Brain microvascular endothelial cell (primary cell): ENCODE measurements around the gene AKAP13.
A peak's percentile ranks its signal among the peaks of the same experiment; 100 is the strongest.

Experiments
- DNase-seq: peaks from one replicate; pipeline ENCODE4 v3.0.0-alpha.2; 2020
- H3K27ac ChIP-seq: fragments of 250-450 bp; sonication (Bioruptor Pico); 2 replicates; pipeline ENCODE4 v1.5.1; 2020; ENCODE audit warnings: mild to moderate bottlenecking, moderate library complexity
- H3K27me3 ChIP-seq: fragments of 250-450 bp; sonication (Bioruptor Pico); replicated peaks from 2 replicates; pipeline ENCODE4 v1.5.1; 2020; ENCODE audit warnings: mild to moderate bottlenecking
- H3K36me3 ChIP-seq: fragments of 250-450 bp; sonication (Bioruptor Pico); replicated peaks from 2 replicates; pipeline ENCODE4 v1.5.1; 2020; ENCODE audit warnings: mild to moderate bottlenecking
- H3K4me3 ChIP-seq: 2 replicates; pipeline ENCODE4 v1.5.1; 2011; ENCODE audit warnings: low read depth, mild to moderate bottlenecking, control low read depth, low read length, moderate library complexity
- in situ Hi-C: cut with HindIII; loops from 2 replicates; pipeline ENCODE4 v1.10.0; 2017; ENCODE audit warnings: low sequenced_read_pairs, low pct_ligation_motif_present
- TF ChIP-seq, protein P1 (sequence below): IDR thresholded peaks from 2 replicates; pipeline ENCODE4 v1.5.1; 2011; ENCODE audit warnings: low read depth, mild to moderate bottlenecking, moderate library complexity, low read length, control low read depth, inconsistent platforms; ENCODE audit errors: missing control alignments

AKAP13 gene

GRCh38 chr15:85700767-85701166 is 320.4 kb downstream of the AKAP13 start:
- Histone ChIP-seq H3K27me3 (no peaks in the 10 kb centered on the region), H3K27ac (no peak overlapping the region), H3K36me3 (no peaks in the 10 kb centered on the region), H3K4me3 (no peak overlapping the region)
- no peak for DNase-seq
- TF ChIP-seq, protein P1, sequence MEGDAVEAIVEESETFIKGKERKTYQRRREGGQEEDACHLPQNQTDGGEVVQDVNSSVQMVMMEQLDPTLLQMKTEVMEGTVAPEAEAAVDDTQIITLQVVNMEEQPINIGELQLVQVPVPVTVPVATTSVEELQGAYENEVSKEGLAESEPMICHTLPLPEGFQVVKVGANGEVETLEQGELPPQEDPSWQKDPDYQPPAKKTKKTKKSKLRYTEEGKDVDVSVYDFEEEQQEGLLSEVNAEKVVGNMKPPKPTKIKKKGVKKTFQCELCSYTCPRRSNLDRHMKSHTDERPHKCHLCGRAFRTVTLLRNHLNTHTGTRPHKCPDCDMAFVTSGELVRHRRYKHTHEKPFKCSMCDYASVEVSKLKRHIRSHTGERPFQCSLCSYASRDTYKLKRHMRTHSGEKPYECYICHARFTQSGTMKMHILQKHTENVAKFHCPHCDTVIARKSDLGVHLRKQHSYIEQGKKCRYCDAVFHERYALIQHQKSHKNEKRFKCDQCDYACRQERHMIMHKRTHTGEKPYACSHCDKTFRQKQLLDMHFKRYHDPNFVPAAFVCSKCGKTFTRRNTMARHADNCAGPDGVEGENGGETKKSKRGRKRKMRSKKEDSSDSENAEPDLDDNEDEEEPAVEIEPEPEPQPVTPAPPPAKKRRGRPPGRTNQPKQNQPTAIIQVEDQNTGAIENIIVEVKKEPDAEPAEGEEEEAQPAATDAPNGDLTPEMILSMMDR: no peak
- in situ Hi-C loops: no loop called here

GRCh38 chr15:85702321-85703101 is 322.1 kb downstream of the AKAP13 start:
- no peak overlapping the region for H3K4me3 ChIP-seq
- no peaks in the 10 kb centered on the region for H3K36me3 ChIP-seq
- TF ChIP-seq, protein P1: no peak
- H3K27ac ChIP-seq: peak overlapping the region; percentile 74
- in situ Hi-C loops: no loop called here
- no peaks in the 10 kb centered on the region for H3K27me3 ChIP-seq
- peak; percentile 68 for DNase-seq

DNA sequence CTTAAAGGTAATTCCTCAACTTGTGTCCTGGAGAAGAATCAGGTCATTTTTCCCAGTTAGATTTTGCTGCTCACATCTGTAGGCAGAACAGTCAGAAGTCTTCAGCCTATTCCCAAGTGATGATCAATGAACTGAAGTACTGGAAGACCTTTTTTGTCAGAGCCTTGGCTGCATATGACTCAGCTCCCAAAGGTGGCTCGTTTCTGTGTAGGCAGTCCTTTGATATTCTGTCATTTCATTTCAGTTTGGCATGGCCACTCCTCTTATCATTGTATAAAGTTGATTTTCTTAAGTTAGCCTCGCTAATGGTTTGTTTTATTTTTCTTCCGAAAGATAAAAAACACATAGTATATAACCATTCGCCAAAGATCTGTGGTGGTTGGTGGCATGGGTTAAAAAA is 323.7 kb downstream of the AKAP13 start:
- H3K36me3 ChIP-seq: peaks cover 6% of the 10 kb centered on the region
- no peaks in the 10 kb centered on the region for H3K27me3 ChIP-seq
- H3K27ac ChIP-seq: no peak overlapping the region
- TF ChIP-seq, protein P1: no peak
- no peak overlapping the region for H3K4me3 ChIP-seq
- in situ Hi-C loops: no loop called here
- DNase-seq: no peak

DNA sequence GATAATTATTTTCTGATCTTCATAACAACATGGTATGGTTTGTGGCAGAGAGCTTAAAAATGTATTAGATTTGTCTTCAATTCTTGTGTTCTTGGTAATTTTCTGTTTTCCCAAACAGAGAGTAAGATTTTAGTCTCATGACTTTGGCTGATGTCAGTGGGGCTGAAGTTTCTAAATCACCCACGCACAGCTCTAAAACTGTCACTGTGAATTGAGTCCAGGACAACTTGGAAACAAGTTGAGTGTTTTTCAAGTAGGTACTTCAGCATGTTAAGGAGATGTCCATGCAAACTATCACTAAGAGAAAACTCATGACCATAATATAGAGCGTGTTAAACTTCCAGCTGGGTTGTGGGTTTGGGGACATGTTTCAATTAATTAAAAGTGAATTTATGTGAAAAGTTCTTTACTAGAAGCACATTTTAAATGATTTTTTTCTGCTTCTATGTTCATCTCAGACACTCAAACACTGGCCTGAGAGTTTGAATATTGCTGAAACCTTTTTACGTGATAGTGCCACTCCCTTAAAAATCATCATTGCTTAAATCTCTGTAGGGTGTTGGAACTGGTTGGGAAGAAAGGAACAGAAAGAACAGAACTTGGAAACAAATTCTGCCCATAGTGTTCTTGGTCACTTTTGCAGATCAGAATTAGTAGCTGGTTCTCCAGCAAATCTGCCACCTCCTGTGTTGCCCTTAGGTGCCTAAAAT is 324.5 kb downstream of the AKAP13 start:
- Histone ChIP-seq H3K36me3 (peaks cover 6% of the 10 kb centered on the region), H3K27ac (no peak overlapping the region)
- DNase-seq: no peak

DNA sequence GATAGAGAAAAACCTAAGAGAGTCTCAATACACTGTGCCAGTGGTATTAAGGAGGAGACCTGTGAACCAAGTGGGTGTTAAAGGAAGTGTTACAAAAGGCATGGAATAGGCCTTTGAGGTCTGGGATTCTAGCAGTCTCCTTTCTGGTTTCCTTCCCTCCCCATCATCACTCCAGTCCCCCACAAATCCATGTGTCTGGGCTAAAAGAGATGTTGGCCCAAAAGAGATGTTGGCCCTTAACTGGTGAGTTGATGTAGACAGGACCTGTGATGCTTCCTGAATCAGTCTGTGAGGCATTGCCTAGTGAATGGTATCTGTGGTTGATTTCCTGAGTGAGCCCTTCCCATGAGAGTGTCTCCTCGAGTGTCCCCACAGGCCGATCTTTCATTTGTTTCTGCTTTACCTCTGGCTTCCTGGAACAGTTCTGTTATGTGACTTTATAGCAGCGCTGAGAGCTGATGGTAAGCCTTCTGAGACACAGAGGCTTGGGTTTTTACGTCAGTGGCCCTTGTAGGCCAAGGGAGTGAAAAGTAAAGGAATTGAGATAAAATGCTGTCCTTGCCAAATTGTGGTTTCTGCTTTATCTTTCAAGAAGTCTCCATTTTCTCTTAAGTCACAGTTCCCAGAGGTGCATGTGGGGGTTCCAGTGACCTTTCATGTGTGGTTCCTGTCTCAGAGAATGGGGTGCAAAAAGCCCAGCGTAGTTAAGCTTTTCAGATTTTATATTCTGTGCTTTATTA is 326.5 kb downstream of the AKAP13 start:
- Histone ChIP-seq H3K36me3 (peaks cover 9% of the 10 kb centered on the region), H3K4me3 (no peak overlapping the region), H3K27ac (peak overlapping the region; percentile 84), H3K27me3 (no peaks in the 10 kb centered on the region)
- in situ Hi-C loops: no loop called here
- peak; percentile 69 for DNase-seq
- TF ChIP-seq, protein P1: no peak

More for the DNA sequence above, 324.5 kb downstream of the AKAP13 start:
- Histone ChIP-seq H3K4me3 (no peak overlapping the region), H3K27me3 (no peaks in the 10 kb centered on the region)
- in situ Hi-C loops: no loop called here
- TF ChIP-seq, protein P1: no peak
